Anterior cingulate cortex (tissue), 58 donors: ENCODE measurements around the gene PICK1.
A peak's percentile ranks its signal among the peaks of the same experiment; 100 is the strongest.
"Not testable (repeated sequence)": the region's sequence is repeated elsewhere in the genome, so short reads cannot be mapped to it uniquely, and the experiment has no call there.

Experiments
- DNase-seq, 58 donors: peaks; one replicate each; lab custom pipeline; 2025; lab: John Stamatoyannopoulos, UW

Gene PICK1

GRCh38 chr22:38072322-38073149, 15.3 kb downstream of the PICK1 start:
- DNase-seq: no peak

DNA sequence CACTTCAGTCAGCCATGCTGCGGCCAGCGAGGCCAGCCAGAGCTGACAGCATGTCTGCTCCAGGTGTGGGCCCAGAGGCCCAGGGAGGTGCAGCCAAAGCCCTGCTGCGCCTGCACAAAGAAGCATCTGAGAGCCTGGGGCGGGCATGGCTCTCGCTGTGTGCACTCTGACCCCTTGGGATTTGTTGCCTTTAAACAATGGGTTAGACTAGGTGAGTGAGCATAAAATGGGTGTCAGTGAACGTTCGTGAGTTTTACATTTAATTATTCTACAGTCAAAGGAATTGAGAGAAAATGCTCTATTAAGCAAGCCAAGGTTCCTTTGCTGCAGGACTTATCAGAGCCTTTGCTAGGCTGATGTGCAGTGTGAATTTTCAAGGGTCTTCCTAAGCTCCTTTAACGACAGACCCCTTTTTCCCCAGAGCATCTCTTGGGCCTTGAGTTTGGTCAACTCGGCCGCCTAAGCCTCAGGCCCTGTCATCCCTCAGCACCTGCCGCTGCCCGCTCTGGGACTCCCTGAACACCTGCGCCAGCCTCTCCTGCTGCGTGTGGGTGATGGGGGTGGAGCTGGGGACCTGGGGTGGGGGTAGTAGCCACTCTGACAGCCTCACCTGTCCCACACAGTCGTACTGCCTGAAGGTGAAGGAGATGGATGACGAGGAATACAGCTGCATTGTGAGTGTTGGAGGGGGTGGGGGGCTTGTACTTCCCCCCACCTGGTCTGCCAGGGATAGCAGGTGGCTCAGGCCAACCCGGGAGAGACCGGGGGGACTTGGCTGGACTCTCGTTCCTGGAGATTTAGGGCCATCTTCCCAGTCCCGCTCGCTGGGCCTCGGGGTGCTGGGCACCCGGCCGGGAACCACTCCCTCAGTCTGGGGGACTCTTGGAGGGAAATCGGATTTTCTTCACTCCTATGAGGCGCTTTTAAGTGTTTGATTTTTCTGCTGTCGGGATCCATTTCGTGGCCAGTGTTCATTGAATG, 16.2 kb downstream of the PICK1 start:
- DNase-seq: no peak

GRCh38 chr22:38074181-38075104, 17.2 kb downstream of the PICK1 start:
- DNase-seq: peak in 7 of 58 donors; percentile 6 to 49 (median 22)

GRCh38 chr22:38075105-38075825, 18.1 kb downstream of the PICK1 start:
- no peak for DNase-seq

DNA sequence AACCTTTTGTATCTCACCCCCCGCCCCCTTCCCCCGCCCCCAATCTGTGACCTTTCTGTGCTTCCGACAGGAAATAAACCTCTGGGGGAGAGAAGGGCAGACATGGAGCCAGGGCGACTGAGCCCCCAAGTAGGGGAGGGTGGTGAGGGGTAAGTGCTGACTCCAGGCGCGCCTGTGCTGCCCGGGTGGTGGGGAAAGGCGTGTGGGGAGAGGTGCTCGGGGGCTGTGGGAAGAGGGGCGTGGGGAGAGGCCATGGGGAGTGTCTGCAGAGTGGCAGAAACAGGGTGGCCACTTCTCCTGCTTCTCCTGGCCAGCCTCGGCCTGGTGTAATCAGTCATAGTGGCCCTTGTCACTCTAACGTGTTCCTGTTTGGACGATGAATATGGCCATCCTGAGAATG, 18.8 kb downstream of the PICK1 start:
- DNase-seq: no peak

DNA sequence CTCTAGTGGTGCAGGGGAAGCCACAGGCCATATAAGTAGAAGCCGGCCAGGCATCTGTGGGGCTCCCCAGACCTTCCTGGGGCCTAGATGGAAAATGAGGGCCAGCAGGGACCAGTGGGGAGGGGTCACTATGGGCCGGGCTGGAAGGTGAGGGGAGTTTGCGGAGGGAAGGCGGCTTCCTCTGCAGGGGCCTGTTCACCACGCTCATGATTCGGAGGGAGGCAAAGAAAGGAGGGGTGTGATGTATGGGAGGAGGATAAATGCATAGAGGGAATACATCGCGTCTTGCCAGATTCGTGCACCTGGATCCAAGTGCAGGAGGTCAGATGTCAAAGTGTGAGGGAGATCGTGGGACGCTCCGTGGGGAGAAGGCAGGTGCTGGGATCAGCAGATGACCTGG, 19.9 kb downstream of the PICK1 start:
- DNase-seq: no peak

DNA sequence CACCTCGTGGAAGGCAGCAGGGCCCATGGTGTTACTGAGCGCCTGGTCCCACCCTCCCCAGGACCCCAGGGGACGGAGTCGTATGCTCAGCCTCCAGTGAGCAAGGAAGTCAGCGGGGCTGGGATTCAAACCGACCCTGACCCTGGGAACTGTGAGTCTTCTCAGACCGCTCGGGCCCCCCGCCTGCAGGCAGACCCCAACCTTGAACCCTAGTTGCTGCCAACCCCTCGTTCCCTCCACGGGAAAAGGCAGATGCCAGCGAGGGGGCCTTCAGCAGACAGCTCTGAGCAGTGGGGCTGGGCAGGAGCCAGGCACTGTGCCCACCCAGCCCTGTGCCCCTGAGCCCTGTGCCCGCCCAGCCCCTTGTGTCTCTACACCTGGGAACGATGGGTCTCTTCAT, 20.4 kb downstream of the PICK1 start:
- no peak for DNase-seq

DNA sequence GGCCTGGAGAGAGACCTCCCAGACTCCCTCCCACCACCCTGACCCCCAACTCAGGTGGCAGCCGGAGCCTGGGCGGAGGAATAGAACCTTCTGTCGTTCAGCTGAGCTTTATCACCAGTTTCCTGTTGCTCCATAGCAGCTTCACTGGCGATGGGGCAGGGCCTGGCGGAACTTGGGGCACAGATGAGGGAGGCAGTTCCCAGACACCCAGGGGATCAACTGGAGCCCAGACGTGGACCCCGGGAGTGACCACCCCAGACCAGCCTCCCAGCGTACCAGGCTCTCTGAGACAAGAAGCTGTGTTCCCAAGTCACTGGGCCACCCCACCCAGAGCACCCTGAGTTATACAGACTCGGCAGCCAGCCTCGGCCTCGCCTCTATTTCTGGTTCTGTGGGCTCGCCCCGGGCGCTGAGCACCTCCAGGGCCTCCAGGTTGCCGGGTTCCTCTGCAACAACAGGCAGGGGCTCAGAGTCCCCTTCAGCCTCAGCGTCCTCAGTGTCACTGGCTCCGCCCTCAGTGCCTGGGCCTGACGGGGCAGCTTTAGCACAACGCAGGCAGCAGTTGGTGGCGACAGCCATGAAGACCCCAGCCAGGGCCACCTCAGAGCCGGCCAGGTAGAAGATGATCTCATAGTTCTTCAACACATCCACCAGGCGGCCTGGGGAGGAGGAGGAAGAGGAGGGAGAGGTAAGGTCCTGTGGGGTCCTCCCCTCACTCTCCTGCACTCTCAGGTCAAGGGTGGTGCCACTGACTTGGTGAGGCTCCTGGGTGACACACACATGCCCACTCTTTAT, 21.0 kb downstream of the PICK1 start:
- DNase-seq: no peak

- DNase-seq: not testable (repeated sequence)
These were observed 22.0 kb downstream of the PICK1 start for GRCh38 chr22:38079208-38079607.

DNA sequence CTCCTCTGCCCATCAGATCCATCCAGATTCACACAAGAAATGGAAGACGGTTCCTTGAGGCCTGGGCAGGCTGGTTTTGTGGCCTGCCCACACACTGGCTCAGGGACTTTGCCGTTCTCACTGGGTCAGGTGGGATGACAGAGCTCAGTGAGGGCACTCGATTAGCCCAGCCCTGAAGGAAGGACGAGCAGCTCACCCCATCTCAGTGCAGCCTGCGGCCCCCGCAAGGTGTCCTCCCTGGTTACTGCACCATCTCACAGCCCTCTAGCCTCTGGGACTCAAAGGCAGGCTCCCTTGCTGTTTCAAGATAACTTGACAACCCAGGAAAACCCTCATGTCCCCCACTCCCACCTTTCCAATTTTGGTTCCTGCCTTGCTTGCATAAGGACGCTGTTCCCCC, 22.6 kb downstream of the PICK1 start:
- no peak for DNase-seq

GRCh38 chr22:38080474-38080849, 23.3 kb downstream of the PICK1 start:
- DNase-seq: no peak

GRCh38 chr22:38080850-38081635, 23.8 kb downstream of the PICK1 start:
- DNase-seq: peak in 20 of 58 donors; percentile 15 to 67 (median 37)

- no peak for DNase-seq
These were observed 24.4 kb downstream of the PICK1 start for GRCh38 chr22:38081636-38081940.

DNA sequence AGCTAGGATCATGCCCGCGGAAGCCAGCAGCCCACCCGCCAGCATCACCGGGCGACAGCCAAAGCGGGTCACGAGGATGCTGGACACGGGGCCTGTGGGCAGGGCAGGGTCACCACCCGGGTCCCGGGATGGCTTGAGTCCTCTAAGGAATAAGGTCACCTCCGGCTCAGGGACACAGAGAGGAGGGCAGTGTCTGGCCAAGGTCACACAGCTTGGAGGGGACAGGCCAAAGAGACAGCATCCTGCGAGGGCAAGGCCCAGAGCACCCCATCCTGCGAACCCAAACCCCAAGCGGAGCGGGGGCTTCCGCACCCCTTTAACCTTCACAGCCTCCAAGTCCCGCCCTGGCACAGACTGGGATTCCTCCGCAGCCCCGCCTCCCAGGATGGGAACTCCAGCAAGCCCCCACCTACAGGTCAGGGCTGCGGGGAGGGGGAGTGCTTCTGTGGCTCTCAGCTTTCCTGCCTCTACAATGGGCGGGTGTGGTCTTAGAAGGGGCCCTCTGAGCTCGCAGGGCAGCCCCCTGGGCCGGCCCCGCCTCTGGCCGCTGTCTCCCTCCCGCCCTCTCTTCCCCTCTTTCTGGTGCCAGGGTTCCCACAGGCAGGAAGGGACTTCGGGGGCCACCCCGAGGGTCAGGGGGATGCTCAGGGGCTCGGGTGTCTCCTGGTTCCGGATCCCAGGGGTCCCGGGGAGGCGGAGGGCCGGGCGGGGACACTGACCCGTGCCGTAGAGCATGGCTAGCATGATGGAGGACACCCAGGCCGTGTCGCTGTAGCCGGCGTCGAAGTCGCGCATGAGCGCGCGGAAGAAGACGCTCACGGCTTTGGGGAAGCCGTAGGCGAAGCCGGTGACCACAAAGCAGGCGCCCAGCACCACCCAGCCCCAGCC, 25.0 kb downstream of the PICK1 start:
- no peak for DNase-seq

GRCh38 chr22:38082986-38083710, 25.9 kb downstream of the PICK1 start:
- DNase-seq: no peak

- peak in 1 of 58 donors; percentile 31 for DNase-seq
These were observed 26.9 kb downstream of the PICK1 start, which contains the start of gene SLC16A8 for GRCh38 chr22:38083931-38084631. Gene SLC16A8 (minus strand): TSS chr22:38084184. CDS start chr22:38082873, 1,311 bp downstream.
